AG04449 (cell line): ENCODE measurements around the gene PYGB.

ENCODE experiments used
- CTCF ChIA-PET: fragments of 350-600 bp; formaldehyde crosslinking; extraction: SDS; loops from one replicate; lab custom pipeline; 2021; ENCODE audit warnings: antibody characterized with exemption; lab: Yijun Ruan, JAX
- POLR2A ChIA-PET: fragments of 400-600, 350-600 bp; formaldehyde crosslinking; extraction: SDS; loops from one replicate; lab custom pipeline; 2020; ENCODE audit warnings: antibody characterized with exemption, inconsistent platforms; lab: Yijun Ruan, JAX
- DNase-seq: peaks from one replicate; pipeline ENCODE4 v3.0.0-alpha.2; 2010; ENCODE audit warnings: low read depth, low spot score
- H3K4me3 ChIP-seq: 2 replicates; pipeline ENCODE4 v1.5.1; 2011; ENCODE audit warnings: low read depth, mild to moderate bottlenecking, control low read depth, low read length
- TF ChIP-seq, protein P1 (sequence below): IDR thresholded peaks from one replicate; pipeline ENCODE4 v1.5.1; 2011; ENCODE audit warnings: mild to moderate bottlenecking, moderate library complexity, low read length, control low read depth, inconsistent platforms; ENCODE audit not compliant: insufficient read depth; ENCODE audit errors: missing control alignments

PYGB gene

DNA sequence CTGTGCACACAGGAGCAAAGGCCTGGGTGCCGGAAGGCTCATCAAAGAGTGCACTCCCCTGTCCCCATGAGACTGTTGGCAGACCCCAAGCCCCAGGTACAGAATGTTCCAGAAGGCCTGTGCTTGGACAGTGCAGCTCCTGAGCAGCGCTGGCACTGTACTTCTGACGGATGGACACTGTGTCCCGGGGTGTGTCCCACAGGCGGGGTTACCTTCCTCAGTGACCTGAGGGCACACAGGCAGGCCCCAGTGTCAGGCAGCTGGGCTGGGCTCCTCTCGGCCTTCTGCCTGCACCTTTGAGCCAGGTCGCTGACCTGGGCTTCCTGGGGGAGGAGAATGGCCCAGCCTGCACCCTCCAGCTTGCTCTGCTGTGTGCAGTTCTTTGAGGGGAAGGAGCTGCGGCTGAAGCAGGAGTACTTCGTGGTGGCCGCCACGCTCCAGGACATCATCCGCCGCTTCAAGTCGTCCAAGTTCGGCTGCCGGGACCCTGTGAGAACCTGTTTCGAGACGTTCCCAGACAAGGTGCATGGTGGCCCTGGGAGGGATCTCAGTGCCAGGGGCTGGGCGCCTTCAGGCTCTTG lies 30.1 kb downstream of the PYGB start:
- DNase-seq, result no peak
- H3K4me3 ChIP-seq, result no peak overlapping the region
- TF ChIP-seq, protein P1, sequence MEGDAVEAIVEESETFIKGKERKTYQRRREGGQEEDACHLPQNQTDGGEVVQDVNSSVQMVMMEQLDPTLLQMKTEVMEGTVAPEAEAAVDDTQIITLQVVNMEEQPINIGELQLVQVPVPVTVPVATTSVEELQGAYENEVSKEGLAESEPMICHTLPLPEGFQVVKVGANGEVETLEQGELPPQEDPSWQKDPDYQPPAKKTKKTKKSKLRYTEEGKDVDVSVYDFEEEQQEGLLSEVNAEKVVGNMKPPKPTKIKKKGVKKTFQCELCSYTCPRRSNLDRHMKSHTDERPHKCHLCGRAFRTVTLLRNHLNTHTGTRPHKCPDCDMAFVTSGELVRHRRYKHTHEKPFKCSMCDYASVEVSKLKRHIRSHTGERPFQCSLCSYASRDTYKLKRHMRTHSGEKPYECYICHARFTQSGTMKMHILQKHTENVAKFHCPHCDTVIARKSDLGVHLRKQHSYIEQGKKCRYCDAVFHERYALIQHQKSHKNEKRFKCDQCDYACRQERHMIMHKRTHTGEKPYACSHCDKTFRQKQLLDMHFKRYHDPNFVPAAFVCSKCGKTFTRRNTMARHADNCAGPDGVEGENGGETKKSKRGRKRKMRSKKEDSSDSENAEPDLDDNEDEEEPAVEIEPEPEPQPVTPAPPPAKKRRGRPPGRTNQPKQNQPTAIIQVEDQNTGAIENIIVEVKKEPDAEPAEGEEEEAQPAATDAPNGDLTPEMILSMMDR, result no peak
- ChIA-PET CTCF (no interaction called here), POLR2A (no interaction called here)

DNA sequence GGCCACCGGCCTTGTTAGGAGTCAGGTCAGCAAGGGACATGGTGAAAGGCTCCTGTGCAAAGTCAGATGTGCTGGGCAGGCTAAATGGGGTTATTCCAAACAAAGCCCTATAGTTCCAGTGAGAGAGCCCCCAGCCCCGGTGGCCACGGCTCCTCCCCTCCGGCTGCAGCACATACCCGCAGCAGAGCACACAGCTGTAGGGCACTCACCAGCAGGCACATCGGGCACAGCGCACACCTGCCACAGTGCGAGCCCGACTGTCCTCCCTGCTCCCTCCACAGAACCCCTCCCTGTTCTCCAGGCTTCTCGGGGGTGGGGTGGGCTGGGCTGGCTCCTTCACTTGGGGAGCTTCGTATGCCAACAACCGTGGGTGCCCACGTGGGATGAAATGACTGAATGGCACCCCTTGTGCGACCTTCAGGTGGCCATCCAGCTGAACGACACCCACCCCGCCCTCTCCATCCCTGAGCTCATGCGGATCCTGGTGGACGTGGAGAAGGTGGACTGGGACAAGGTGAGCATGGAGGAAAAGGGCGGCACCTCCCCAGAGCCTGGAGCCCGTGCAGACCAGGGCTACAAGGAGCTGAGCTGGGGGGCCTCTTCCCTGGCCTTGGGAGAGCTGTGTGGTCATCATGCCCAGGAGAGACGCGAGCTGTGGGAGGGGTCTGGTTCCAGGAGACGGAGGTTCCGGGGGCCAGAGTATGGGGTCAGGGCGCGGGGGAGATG lies 30.9 kb downstream of the PYGB start:
- POLR2A ChIA-PET, result no interaction called here
- TF ChIP-seq, protein P1, result no peak
- CTCF ChIA-PET, result interaction anchor here (1.2 to 1.3 kb wide), 2 partner anchors 17 to 120 kb away, joined by 3 to 4 read pairs; no protein-coding TSS in a partner anchor
- no peak overlapping the region for H3K4me3 ChIP-seq
- DNase-seq, result no peak

DNA sequence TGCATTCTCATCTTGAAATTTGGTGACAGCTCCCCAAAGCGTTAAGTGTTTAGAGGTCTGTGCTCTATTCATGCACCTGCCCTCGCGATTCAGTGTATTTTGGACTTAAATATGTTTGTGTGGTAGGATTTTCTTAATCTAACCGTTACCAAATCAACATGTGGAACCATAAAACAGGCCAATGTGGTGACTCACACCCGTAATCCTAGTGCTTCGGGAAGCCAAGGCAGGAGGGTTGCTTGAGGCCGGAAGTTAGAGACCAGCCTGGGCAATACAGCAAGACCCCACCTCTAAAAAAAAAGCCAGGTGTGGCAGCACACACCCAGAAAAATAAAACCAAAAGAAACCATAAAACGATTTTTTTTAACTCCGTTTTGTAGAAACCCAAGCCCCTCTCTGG lies 31.5 kb downstream of the PYGB start:
- DNase-seq, result no peak
- H3K4me3 ChIP-seq, result no peak overlapping the region
- TF ChIP-seq, protein P1, result no peak
- ChIA-PET POLR2A (no interaction called here), CTCF (interaction anchor here (1.2 to 1.3 kb wide), 2 partner anchors 16 to 120 kb away, joined by 3 to 4 read pairs; no protein-coding TSS in a partner anchor)

DNA sequence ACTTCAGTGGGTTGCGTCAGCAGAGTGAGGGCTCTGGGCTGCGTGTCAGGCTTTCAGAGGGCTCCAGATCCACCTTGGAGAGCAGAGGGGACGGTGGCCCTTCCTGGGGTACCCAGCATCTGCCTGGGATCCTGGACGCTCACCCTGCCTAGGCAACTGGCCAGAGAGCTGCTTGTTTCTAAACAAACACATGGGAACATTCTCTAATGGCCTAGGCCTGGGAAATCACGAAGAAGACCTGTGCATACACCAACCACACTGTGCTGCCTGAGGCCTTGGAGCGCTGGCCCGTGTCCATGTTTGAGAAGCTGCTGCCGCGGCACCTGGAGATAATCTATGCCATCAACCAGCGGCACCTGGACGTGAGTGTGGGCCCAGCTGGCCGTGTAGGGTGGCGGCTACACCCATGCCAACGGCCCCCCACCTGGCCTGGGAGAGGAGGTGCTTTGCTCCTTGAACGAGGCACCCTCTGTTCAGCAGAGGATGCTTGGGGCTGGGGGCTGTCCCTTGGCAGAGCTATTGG lies 32.2 kb downstream of the PYGB start:
- no peak for DNase-seq
- ChIA-PET POLR2A (no interaction called here), CTCF (interaction anchor here (1.2 to 1.3 kb wide), 2 partner anchors 16 to 119 kb away, joined by 3 to 4 read pairs; no protein-coding TSS in a partner anchor)
- TF ChIP-seq, protein P1, result no peak
- H3K4me3 ChIP-seq, result no peak overlapping the region

DNA sequence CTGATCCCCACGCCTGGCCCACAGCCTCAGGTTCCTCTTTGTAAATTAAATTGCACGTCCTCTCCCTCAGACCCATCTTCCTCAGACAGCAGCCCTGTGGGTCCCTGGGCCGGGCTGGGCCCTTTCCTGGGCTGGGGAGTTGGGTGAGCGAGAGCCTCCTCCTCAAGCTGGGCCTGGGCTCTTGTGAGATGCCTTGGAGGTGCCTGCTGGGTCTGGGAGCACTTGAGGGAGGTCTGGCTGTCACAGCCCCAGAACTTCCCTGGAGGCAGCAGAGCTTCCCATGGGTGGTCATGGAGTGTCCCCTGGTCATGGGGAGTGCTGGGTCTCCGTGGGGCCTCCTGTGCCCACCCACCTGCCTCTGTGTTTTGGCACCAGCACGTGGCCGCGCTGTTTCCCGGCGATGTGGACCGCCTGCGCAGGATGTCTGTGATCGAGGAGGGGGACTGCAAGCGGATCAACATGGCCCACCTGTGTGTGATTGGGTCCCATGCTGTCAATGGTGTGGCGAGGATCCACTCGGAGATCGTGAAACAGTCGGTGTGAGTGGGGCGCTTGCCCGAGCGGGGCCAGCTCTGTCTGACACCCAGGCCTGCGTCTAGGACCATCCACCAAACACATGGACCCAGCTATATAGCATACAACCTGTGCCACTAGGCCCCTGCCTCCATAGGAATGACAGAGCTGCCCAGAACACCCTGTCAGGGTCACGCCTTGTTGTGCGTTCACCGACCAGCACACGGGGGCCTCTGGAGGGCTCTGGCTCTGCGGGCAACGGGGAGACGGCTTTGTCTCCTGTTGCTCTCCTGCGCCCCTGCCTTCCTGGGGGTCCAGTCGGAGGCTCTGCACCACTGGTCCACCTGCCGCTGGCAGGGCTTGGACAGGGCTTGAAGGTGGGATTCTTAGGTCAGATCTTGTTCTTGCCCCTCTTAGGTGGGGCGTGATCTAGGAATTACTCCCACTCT lies 33.0 kb downstream of the PYGB start:
- DNase-seq, result no peak
- ChIA-PET CTCF (interaction anchor here (0.8 to 1.0 kb wide), 2 partner anchors 15 to 118 kb away, joined by 3 read pairs; no protein-coding TSS in a partner anchor), POLR2A (interaction anchor here (0.8 kb wide), 1 partner anchor 86 kb away, joined by 3 read pairs; the partner anchor contains the start of gene ENTPD6)
- TF ChIP-seq, protein P1, result no peak
- no peak overlapping the region for H3K4me3 ChIP-seq
